Activated T-cell treated with anti-CD3 and anti-CD28 coated beads for 1 hour (primary cell): ENCODE data around the gene MMP25.
"Not testable (repeated sequence)": the region's sequence is repeated elsewhere in the genome, so short reads cannot be mapped to it uniquely, and the experiment has no call there.

ENCODE experiments used
- DNase-seq: peaks from one replicate; pipeline ENCODE4 v3.0.0-alpha.2; 2020; ENCODE audit warnings: low read depth

MMP25 gene

DNA sequence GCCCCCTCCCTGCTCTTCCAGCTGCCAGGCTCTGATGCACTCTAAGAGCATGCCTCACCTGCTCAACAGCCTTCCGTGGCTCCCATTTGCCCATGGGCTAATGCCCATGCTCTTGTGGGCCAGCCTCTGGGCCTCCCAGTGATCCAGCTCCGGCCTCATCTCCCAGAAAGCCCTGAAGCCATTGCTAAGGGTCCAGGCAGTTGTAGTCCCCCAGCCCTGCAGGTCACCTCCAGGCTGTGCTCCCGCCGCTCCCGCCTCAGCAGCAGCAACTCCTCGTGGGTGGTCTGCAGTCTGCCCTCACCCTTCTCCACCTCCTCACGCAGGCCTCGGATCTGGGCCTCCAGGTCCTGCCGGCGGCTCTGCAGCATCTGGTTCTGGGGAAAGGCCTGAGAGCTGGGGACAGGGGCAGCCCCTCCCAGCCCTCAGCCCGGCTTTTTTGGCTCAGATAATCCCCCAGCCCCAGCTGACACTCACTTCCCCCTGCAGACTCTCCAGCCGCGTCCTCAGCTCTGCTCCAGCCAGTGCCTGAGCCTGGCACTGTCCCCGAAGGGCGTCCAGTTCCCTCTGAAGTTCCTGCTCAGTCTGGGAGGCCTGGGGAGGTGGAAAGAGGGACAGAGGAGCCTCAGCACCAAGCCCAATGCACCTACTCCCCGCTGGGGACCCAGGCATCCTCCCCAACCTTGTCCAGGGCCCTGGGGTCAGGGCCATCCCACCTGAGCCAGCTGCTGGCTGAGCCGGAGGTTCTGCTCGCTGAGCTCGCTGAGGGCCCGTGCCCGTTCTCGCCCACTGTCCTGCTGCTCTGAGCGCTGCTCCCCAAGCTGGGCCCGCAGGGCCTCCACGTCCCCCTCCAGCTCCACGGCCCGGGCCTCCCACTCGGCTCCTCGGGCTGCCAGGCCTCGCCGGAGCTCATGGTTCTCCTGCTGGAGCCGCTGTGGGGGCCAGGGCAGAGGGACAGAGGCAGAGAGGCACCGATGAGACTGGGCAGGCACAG lies 15.8 kb upstream of the MMP25 start:
- no peak for DNase-seq

DNA sequence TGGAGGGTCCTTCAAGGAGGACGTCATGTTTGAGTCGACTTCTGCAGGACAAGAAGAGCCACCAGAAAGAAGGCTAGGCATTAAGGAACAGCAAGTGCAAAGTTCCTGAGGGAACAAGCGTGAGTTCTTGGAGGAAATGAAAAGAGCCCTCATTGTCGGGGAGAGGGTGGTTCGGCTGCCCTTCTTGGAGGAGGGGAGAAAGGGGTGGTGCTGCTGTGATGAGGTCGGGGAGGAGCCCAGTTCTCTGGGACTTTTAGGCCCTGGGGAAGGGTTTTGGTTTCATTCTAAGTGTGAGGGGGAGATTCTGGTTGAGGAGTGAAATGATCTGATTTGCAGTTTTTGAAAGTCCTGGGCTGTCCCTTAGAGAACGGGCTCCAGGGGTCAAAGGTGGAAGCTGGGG lies 13.7 kb upstream of the MMP25 start:
- DNase-seq: no peak

- no peak for DNase-seq
Measured at GRCh38 chr16:3035289-3035971, 10.9 kb upstream of the MMP25 start.

- DNase-seq: no peak
Measured at GRCh38 chr16:3035972-3036725, 10.2 kb upstream of the MMP25 start.

GRCh38 chr16:3036726-3037315 lies 9.5 kb upstream of the MMP25 start, which contains the start of gene BICDL2:
BICDL2 (minus strand) TSS chr16:3036944; CDS start chr16:3035496, 1,448 bp downstream.
- no peak for DNase-seq

DNA sequence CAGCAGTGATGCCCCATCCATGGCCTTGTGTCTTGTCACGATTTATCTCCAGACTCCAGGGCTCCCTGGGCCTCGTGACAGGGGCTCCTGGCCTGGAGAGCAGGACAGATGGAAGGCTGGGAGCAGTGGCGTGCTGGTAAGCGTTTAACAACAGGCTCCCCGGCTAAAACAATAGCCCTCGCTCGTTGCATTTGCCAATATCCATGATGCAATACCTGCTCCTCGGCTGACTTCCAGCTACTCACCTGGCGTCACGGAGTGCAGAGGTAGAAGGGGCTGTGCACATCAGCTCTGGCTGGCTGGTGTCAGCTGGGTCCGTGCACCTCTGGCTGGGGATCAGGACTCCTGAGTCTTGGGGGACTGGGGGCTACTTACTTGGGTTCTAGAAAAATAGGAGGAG lies 8.1 kb upstream of the MMP25 start:
- no peak for DNase-seq

- DNase-seq: no peak
Measured at GRCh38 chr16:3038896-3039295, 7.5 kb upstream of the MMP25 start.

DNA sequence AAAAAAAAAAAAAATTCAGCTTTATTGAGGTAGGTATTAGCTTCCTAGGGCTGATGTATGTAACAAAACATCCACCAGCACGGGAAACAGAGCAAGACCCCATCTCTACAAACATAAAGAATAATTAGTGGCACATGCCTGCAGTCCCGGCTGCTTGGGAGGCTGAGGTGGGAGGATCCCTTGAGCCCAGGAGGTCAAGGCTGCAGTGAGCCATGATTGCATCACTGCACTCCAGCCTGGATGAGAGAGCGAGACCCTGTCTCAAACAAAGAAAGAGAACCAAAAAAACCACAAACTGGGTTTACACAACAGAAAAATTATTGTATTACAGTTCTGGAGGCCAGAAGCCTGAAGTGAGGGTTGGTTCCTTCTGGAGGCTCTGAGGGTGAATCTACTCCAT lies 4.0 kb upstream of the MMP25 start:
- no peak for DNase-seq

DNA sequence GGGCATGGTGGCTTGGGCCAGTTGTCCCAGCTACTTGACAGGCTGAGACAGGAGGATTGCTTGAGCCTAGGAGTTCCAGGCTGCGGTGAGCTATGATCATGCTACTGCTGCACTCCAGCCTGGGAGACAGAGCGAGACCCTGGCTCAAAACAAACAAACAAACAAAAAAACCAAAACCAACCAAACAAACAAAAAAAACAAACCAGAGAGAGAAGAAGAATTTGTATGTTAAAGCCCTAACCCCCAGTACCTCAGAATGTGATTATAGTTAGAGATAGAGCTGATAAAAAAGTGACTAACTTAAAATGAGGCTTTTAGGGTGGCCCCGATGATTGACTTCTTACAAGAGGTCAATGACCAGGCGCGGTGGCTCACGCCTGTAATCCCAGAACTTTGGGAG lies 1.7 kb upstream of the MMP25 start:
- no peak for DNase-seq

- DNase-seq: no peak
Measured at GRCh38 chr16:3046641-3047386, 453 bp downstream of the MMP25 start.

- DNase-seq: no peak
Measured at GRCh38 chr16:3047387-3047720, 993 bp downstream of the MMP25 start.

GRCh38 chr16:3049921-3050481 lies 3.6 kb downstream of the MMP25 start:
- no peak for DNase-seq

- no peak for DNase-seq
Measured at GRCh38 chr16:3050487-3050886, 4.1 kb downstream of the MMP25 start.

- DNase-seq: no peak
Measured at GRCh38 chr16:3051009-3051408, 4.6 kb downstream of the MMP25 start.

DNA sequence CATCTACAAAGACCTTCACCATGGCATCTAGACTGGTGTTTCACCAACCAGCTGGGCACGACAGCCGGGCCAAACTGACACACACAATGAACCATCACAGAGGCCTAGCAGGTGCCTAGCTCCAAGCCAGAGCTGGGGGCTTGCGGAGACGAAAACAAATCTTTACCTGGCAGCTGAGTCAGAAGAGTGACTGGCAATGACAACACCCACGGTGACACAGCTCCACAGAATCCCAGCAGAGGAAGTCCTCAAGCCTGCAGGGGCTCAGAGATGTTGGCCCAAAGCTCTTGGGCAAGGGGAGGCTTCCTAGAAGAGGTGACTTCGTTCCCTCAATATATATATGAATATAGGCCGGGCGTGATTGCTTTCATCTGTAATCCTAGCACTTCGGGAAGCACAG lies 5.1 kb downstream of the MMP25 start:
- no peak for DNase-seq

DNA sequence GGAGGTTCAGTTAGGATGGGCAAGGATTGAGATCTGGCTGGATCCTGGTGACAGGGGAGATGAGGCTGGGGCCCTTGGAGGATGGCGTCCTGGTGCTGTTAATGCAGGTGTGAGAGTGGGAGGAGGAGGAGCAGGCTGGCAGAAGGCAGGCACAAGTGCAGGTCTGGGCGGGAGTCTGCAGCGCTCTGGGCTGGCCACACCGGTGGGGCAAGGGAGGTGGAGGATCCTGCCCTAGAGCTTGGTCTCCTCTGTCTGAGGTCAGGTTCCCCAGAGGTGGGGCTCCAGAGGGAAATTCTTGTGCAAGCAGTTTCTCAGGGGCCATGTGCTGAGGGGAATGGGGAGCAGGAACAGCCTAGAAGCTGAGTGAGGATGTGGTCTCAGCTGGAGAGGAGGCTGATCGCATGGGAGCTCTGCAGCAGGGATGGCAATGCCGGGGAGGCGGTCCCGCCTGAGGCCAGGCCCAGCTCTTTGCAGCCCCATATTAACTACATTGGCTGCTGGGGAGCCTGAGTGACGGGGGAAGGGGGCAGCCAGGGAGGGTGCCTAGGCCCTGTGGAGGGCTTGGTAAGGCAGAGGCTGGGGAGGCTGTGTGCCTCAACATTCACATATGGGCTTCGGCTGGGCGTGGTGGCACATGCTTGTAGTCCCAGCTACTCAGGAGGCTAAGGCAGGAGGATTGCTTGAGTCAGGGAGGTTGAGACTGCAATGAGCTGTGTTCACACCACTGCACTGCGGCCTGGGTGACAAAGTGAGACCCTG lies 6.4 kb downstream of the MMP25 start:
- not testable (repeated sequence) for DNase-seq

DNA sequence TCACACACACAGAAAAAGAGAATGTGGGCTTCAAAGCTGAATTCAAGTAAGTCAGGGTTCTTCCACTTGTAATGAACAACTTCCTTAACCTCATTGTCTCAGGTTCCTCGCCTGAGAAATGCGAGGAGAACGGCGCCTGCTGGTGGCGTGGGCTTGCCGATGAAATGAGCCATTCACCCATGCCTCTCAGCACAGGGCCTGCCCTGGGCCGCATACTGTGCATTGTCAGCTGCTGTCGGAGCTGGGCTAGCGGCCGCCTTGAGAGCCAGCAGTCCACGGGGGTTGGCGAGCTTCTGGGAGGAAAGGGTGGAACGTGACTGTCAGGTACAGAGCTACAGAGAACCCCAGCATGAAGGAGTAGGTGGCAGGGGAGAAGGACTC lies 7.0 kb downstream of the MMP25 start:
- DNase-seq: not testable (repeated sequence)

DNA sequence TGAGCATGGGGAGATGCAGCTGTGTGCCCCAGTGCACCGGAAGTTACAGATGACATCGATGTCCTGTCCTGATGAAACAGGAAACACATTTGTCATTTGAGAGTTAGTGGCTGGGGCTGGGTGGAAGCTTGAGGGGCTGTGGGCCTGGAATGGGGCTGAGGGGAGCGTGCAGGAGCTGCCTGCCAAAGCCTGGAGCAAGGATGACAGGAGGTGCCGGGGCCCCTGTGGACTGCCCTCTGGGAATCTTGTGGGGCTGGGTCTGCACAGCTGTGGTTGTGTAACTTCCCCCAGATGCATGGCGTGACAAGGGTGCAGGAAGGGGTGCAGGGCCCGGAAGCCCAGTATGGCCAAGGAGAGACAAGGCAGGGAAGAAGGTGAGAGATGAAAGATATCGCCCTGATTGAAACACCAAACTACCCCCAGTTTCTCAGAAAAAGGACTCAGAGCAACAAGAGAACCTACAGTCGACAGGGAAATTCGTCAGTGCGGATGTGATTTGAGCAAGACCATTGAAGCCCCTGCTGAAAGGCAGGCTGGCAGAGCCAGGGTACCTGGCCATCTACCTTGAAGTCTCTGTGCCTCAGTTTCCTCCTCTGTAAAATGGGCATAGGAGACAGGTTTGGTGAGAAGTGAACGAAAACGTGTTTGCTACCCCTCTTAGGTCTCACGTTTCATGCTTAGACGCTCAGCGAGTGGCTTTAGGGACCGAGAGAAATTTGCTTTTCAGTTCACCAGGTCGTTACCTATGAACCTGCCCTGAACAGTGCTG lies 8.8 kb downstream of the MMP25 start:
- DNase-seq: no peak

DNA sequence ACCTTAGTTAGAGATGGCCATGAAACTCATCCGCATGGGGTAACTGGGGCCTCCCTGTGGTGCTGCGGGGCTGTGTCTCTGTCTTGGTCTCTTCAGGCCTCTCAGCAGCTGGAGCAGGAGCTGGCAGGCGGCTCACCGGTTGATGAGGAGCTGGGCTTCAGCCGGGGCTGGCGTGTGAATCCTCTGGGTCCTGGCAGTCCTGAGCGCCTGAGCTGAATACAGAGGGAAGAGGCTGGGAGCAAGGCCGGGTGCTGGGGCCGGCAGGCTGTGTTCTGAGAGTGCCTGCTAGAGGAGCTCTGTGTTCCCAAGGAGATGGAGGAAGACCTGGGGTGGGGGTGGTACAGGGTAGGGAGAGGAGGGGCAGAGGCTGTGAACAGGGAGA lies 9.4 kb downstream of the MMP25 start:
- not testable (repeated sequence) for DNase-seq
